COLO829 (cell line): Measurements from ENCODE around the gene PRRT1B.
A peak's percentile ranks its signal among the peaks of the same experiment; 100 is the strongest.

ENCODE experiments used
- DNase-seq: peaks from one replicate; pipeline ENCODE4 v3.0.0; 2012; ENCODE audit warnings: low spot score

PRRT1B gene

DNA sequence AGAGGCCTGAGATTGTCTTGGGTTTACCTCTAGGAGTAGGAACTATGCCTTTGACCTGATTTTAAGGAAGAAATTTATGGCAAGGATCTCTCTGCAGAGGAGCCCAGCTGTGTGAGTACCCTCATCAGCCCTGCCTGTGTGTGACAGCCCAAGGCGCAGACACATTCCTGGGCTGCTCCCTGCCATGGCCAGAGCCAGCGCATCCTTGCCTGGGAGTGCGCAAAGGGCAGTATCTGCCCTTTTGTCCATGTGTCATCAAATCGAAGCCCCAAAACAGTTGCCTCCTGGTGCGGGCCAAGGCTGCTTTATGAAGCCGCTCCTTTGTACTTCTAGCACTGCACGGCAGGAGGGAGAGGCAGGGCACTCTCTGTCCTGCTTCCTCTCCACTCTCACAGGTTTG is 51.9 kb downstream of the PRRT1B start:
- DNase-seq = no peak

DNA sequence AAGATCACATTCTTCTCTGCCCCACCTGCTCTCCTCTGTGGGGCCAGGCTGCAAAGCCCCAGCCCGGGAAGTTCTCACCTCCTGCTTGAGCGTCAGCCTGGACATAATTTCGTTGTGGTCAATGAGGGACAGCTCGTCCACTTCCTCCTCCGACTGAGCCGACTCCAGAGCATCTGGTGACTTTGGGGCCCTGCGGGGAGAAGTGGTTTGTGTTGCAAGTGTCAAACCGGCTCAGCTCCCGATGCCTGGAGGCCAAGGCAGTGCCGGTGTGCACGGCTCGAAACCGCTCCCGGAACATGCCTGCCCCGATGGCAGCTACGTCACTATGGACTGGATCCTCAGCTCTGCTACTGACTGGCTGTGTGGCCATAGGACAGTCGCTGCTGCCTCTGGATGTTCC is 52.8 kb downstream of the PRRT1B start:
- no peak for DNase-seq

DNA sequence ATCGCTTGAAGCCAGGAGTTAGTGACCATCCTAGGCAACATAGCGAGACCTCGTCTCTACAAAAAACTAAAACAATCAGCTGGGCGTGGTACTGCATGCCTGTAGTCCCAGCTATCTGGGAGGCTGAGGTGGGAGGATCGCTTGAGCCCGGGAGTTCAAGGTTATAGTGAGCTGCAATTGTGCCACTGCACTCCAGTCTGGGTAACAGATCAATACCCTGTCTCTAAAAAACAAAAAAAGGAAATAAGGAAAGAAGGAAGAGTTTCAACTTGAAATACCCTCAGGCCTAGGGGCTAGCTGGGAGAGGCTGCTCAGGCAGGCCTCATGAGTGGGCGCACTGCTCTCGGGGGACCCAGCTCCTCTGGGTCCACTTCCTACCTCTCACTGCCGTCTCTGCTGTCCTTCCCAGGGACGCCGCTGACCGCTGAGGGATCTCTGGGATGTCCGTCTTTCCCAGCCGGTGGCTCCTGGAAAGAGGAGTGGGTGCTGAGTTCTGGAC is 56.4 kb downstream of the PRRT1B start:
- no peak for DNase-seq

GRCh38 chr9:131603199-131603598 is 57.9 kb downstream of the PRRT1B start:
- no peak for DNase-seq

GRCh38 chr9:131603711-131604439 is 58.6 kb downstream of the PRRT1B start:
- DNase-seq = no peak

- DNase-seq = no peak
Measured at GRCh38 chr9:131605770-131606590, 60.7 kb downstream of the PRRT1B start.

DNA sequence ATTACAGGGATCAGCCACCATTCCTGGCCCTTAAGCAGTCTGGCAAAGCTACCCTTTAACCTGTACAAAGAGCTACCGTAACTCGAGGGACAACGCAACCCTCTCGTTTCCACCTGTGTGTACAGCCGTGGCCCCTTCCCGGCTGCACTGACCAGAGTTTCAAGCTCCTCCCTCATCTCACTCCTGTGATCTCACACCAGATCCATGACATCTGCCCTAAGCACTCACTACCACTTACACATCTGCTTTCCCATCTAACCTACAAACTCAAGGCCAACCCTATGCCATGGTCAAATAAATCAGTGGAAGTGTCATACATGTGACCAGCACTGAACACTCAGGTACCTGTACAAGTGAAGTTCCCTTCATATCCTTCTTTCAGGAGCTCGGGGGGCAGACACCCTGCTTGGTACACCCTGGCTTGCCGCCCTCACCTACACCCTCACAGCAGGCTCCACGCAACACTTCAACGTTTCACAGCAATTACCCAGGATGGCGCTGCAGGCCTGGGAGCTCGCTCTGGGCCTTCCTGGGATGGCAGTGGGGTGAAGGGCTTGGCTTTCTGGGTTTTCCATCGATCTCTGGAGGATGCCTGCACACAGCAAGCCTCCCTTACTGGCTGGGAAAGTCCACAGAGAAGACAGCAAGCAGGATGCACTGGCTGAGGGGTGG is 61.7 kb downstream of the PRRT1B start:
- DNase-seq = no peak

DNA sequence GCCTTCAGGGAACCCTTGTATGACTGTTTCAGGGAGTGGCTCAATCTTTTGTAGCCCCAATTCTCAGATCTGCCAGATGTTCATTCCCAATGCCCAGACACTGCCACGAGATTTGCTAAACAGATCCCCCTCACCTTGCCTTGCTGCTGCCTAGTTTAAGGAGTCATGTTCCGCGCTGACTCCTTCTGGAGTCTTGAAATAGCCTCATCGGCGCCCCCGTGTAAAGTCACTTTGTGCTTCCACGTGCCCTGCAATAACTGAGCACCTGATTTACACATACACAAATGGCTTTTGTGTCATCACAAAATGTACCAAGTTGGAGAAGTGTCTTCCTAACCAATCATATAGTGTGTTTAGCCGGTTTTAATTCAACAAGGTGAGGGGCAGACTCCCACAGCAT is 62.3 kb downstream of the PRRT1B start:
- DNase-seq = no peak

DNA sequence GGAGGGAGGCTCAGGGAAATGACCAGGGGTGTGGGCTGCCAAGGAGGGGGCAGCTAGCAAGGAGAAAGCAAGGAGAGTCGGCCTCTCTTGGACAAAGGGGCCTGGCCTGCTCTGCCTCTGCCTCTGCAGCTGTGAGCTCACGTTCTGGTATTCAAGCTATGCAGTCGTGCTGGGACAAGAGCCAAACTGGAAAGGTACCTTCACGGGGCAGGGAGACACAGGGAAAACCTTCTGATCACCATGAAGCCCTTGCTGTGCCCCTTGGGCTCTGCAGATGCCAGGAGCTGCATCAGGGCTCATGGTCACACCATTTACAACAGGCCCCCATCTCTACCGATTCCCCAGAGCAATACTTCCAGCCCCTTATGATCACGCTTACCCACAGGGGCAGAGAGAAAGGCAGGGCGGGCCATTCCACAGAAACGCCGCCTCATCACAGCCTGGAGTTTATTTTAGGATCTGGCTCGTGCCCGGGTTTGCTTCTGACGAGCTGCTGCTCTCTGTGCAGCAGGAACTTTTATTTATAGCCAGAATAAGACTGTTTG is 63.2 kb downstream of the PRRT1B start:
- DNase-seq = peak; percentile 26
